Smooth muscle cell (in vitro differentiated cells): Measurements from ENCODE around the gene CBR1. TPM values are rescaled to one million over a fixed set of nuclear protein-coding genes. Genes with fewer than 3 reads are reported as not detected.

ENCODE experiments used
- DNase-seq: peaks from one replicate; lab custom pipeline; 2025; ENCODE audit not compliant: unreplicated experiment; lab: John Stamatoyannopoulos, UW
- H2AFZ ChIP-seq: fragments of 200-600 bp; sonication (generic); 2 replicates; pipeline ENCODE4 v1.6.0; 2016; ENCODE audit warnings: antibody characterized with exemption, low read depth, mild to moderate bottlenecking
- H3F3A ChIP-seq: fragments of 200-600 bp; sonication (generic); 2 replicates; pipeline ENCODE4 v1.6.0; 2017; ENCODE audit warnings: antibody characterized with exemption, low read depth
- H3K27ac ChIP-seq: fragments of 200-600 bp; sonication (generic); 2 replicates; pipeline ENCODE4 v1.5.1; 2016; ENCODE audit warnings: low read depth, mild to moderate bottlenecking
- H3K27me3 ChIP-seq: fragments of 200-600 bp; sonication (generic); 2 replicates; pipeline ENCODE4 v1.6.1; 2016; ENCODE audit warnings: low read depth, mild to moderate bottlenecking
- H3K36me3 ChIP-seq: fragments of 200-600 bp; sonication (generic); 2 replicates; pipeline ENCODE4 v1.5.1; 2016; ENCODE audit warnings: low read depth
- H3K4me1 ChIP-seq: fragments of 200-600 bp; sonication (generic); 2 replicates; pipeline ENCODE4 v1.5.1; 2016; ENCODE audit warnings: low read depth
- H3K4me2 ChIP-seq: fragments of 200-600 bp; sonication (generic); 2 replicates; pipeline ENCODE4 v1.6.0; 2016; ENCODE audit warnings: mild to moderate bottlenecking
- H3K4me3 ChIP-seq: fragments of 200-600 bp; sonication (generic); 2 replicates; pipeline ENCODE4 v1.5.1; 2016; ENCODE audit warnings: mild to moderate bottlenecking
- H3K79me2 ChIP-seq: fragments of 200-600 bp; sonication (generic); 2 replicates; pipeline ENCODE4 v1.6.0; 2016; ENCODE audit warnings: low read depth, mild to moderate bottlenecking
- H3K9ac ChIP-seq: fragments of 200-600 bp; sonication (generic); 2 replicates; pipeline ENCODE4 v1.6.0; 2016; ENCODE audit warnings: low read depth
- H3K9me3 ChIP-seq: fragments of 200-600 bp; sonication (generic); replicated peaks from 2 replicates; pipeline ENCODE4 v1.5.1; 2016; ENCODE audit warnings: low read depth
- H4K20me1 ChIP-seq: fragments of 200-600 bp; sonication (generic); 2 replicates; pipeline ENCODE4 v1.6.0; 2016; ENCODE audit warnings: low read depth
- WGBS: methylation state at CpG from one replicate; pipeline ENCODE4 v1.1.7; 2016; ENCODE audit warnings: low lambda C conversion rate; 5-methylcytosine and 5-hydroxymethylcytosine counted together
- polyA plus RNA-seq: library from polyadenylated mRNA; unstranded; fragments of >200 nt; fragmentation: Nextera tagmentation; extraction: Ambion mirVana; gene quantifications from 2 replicates; pipeline ENCODE4 v1.2.1, GENCODE V29; 2016
- total RNA-seq: library from RNA; depleted of rRNA; stranded (reverse); fragments of >200 nt; gene quantifications from 2 replicates; pipeline ENCODE4 v1.2.3, GENCODE V29; 2014
- TF ChIP-seq, protein P1 (sequence below): fragments of 200-600 bp; sonication (generic); IDR thresholded peaks from 2 replicates; pipeline ENCODE4 v1.5.1; 2017; ENCODE audit warnings: borderline replicate concordance, mild to moderate bottlenecking, antibody characterized with exemption; ENCODE audit not compliant: insufficient read depth, poor library complexity, severe bottlenecking

CBR1 gene
- total and polyA plus RNA-seq, 2 experiments from 2014 or later, result 67.1 to 90.7 TPM

DNA sequence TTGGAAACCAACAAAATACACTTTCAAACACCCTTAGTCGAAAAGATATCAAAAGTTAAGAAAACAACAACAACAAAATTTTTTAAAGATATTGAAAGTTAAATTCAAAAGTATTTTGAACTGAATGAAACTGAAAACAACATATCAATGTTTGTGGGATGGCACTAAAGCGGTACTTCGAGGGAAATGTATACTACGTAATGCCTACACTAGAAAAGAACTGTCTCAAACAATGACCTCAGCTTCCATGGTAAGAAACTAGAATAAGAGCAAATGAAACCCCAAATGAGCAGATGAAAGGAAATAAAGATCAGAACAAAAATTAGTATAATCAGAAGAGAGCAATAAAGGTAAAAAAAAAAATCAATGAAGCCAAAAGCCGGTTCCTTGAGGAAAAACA is 6.1 kb downstream of the CBR1 start:
- Histone ChIP-seq H3K79me2 (no peaks in the 10 kb centered on the region), H3F3A (no peaks in the 10 kb centered on the region), H3K27me3 (no peaks in the 10 kb centered on the region), H3K27ac (no peak overlapping the region), H3K4me2 (no peak overlapping the region), H4K20me1 (no peaks in the 10 kb centered on the region), H3K36me3 (no peaks in the 10 kb centered on the region), H3K4me3 (no peak overlapping the region), H3K9me3 (no peaks in the 10 kb centered on the region), H2AFZ (no peak overlapping the region), H3K9ac (no peak overlapping the region), H3K4me1 (no peaks in the 10 kb centered on the region)
- no peak for DNase-seq
- TF ChIP-seq, protein P1, sequence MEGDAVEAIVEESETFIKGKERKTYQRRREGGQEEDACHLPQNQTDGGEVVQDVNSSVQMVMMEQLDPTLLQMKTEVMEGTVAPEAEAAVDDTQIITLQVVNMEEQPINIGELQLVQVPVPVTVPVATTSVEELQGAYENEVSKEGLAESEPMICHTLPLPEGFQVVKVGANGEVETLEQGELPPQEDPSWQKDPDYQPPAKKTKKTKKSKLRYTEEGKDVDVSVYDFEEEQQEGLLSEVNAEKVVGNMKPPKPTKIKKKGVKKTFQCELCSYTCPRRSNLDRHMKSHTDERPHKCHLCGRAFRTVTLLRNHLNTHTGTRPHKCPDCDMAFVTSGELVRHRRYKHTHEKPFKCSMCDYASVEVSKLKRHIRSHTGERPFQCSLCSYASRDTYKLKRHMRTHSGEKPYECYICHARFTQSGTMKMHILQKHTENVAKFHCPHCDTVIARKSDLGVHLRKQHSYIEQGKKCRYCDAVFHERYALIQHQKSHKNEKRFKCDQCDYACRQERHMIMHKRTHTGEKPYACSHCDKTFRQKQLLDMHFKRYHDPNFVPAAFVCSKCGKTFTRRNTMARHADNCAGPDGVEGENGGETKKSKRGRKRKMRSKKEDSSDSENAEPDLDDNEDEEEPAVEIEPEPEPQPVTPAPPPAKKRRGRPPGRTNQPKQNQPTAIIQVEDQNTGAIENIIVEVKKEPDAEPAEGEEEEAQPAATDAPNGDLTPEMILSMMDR, result no peak
- WGBS, result 93% methylated on average over 5 of the region's 5 CpGs

GRCh38 chr21:36076878-36077655 is 7.2 kb downstream of the CBR1 start:
- 88% methylated on average over 7 of the region's 7 CpGs for WGBS
- no peak overlapping the region for H2AFZ ChIP-seq
- no peaks in the 10 kb centered on the region for H3K27me3 ChIP-seq
- no peaks in the 10 kb centered on the region for H3K79me2 ChIP-seq
- no peak overlapping the region for H3K27ac ChIP-seq
- no peaks in the 10 kb centered on the region for H4K20me1 ChIP-seq
- DNase-seq, result no peak
- H3F3A ChIP-seq, result no peaks in the 10 kb centered on the region
- no peaks in the 10 kb centered on the region for H3K4me1 ChIP-seq
- H3K9me3 ChIP-seq, result no peaks in the 10 kb centered on the region
- H3K36me3 ChIP-seq, result no peaks in the 10 kb centered on the region
- H3K9ac ChIP-seq, result no peak overlapping the region
- H3K4me2 ChIP-seq, result no peak overlapping the region
- H3K4me3 ChIP-seq, result no peak overlapping the region
- TF ChIP-seq, protein P1, result no peak

DNA sequence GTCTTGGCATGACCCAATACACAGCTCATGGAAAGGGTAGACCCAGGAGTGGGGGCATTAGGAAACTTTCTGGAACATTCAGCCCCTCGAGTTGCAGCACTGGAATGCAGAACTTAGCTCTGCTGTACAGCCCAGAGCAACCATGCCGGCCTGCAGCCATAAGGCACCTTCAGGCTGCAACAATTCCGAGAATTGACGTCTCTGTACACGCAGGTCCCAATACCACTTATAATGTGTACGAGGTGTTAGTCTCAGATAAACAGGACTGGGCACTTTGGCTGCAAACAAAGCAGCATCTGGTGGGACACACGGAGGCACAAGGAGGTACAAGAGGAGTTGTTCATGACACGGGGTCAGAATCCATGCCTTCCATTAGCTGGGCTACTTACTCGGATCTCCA is 7.9 kb downstream of the CBR1 start:
- no peak overlapping the region for H2AFZ ChIP-seq
- no peak overlapping the region for H3K9ac ChIP-seq
- no peaks in the 10 kb centered on the region for H3K4me1 ChIP-seq
- no peaks in the 10 kb centered on the region for H3K79me2 ChIP-seq
- WGBS, result 78% methylated on average over 9 of the region's 9 CpGs
- TF ChIP-seq, protein P1, result no peak
- no peak overlapping the region for H3K4me2 ChIP-seq
- H3K36me3 ChIP-seq, result no peaks in the 10 kb centered on the region
- H3K9me3 ChIP-seq, result no peaks in the 10 kb centered on the region
- no peaks in the 10 kb centered on the region for H3F3A ChIP-seq
- no peaks in the 10 kb centered on the region for H3K27me3 ChIP-seq
- no peak overlapping the region for H3K27ac ChIP-seq
- no peak for DNase-seq
- H4K20me1 ChIP-seq, result no peaks in the 10 kb centered on the region
- H3K4me3 ChIP-seq, result no peak overlapping the region
